Hematopoietic multipotent progenitor cell treated with erythropoietin and hydrocortisone succinate and interleukin-3 and kit ligand, for 8 days (in vitro differentiated cells): Measurements from ENCODE around the gene SETDB2.

ENCODE experiments used
- DNase-seq: peaks from one replicate; pipeline ENCODE4 v3.0.0-alpha.2; 2015

SETDB2 gene

DNA sequence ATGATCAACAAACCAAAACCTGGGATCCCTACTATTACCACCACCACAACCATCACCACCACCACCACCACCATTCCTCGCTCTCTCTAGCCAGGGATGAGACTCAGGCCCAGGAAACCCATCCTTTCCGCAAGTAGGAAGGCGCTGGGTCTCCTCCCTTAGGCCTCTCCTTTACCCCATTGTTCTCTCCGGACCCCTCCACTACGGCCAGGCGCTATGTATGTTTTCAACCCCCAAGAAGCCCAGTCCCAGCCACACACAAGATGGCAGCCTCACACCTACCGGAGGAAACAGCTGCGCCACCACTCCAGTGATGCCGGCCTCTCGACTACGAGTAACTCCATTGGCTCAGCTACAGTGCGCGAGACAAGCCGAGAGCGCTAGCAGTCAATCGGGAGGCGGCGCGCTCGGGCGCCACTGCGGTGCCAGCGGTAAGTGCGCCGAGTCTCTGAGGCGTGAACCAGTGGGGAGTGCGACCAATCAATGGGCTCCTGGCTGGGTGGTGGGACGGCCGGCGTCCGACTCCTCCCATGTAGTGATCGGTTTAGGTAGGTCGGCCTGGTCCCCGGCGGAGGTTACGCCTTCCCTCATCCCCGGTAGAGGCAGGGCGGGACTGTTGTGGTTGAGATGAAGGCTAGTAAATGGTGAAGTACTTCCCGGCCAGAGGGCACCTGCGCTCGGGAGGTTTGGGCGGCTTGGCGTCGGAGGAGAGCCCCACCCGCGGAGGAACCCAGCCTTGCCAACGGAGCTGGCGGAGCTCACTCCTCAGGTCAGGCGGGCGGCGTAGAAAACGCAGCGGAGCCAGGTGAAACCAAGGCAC, at the start of gene SETDB2, which contains the start of gene CAB39L:
TSS of gene SETDB2 (plus strand) at position 571 of the 820 bp plus-strand sequence. CDS start 7,620 bp downstream, outside the sequence.
TSS of gene CAB39L (minus strand) at position 361 of the 820 bp plus-strand sequence. CDS start 61,154 bp downstream, outside the sequence.
- peak; percentile 99 for DNase-seq

- no peak for DNase-seq
Measured at GRCh38 chr13:49395451-49395865, 48.6 kb upstream of the SETDB2 start.

GRCh38 chr13:49395878-49396380, 48.1 kb upstream of the SETDB2 start:
- DNase-seq, result no peak

GRCh38 chr13:49399801-49400472, 44.1 kb upstream of the SETDB2 start:
- no peak for DNase-seq

GRCh38 chr13:49400755-49401659, 43.1 kb upstream of the SETDB2 start:
- peak; percentile 85 for DNase-seq

DNA sequence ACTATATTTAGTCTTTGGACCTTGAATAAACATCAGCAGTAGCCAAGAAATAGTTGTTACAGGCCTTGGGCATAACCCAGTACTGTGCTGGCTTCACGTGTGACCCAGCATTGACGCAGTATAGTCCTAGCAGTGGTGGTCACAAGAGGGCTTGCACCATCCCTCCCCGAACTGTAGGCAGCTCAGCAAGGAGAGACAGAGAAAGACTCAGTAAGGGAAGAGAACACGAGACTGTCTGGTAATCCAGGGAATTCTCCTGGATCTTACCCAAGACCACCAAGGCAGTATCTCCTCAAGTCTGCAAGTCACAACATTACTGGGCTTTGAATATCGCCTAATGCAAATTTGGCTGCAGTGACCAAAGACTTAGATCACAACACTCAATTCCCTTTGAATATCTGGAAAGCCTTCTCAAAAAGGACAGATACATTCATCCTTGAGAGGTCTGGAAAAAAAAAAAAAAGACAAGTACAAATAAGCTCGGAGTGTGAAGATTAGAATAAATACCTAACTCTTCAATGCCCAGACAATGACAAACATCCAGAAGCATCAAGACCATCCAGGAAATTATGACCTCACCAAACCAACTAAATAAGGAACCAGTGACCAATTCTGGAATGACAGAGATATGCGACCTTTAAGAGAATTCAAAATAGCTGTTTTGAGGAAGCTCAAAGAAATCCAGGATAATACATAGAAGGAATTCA, 39.9 kb upstream of the SETDB2 start:
- DNase-seq, result no peak

- no peak for DNase-seq
Measured at GRCh38 chr13:49404703-49405020, 39.4 kb upstream of the SETDB2 start.

GRCh38 chr13:49407068-49407467, 37.0 kb upstream of the SETDB2 start:
- no peak for DNase-seq

GRCh38 chr13:49407936-49408335, 36.1 kb upstream of the SETDB2 start:
- DNase-seq, result no peak

GRCh38 chr13:49409008-49409407, 35.1 kb upstream of the SETDB2 start:
- DNase-seq, result no peak

GRCh38 chr13:49410006-49410405, 34.1 kb upstream of the SETDB2 start:
- DNase-seq, result peak; percentile 46

GRCh38 chr13:49410477-49410876, 33.6 kb upstream of the SETDB2 start:
- no peak for DNase-seq

- DNase-seq, result no peak
Measured at GRCh38 chr13:49411353-49411752, 32.7 kb upstream of the SETDB2 start.

DNA sequence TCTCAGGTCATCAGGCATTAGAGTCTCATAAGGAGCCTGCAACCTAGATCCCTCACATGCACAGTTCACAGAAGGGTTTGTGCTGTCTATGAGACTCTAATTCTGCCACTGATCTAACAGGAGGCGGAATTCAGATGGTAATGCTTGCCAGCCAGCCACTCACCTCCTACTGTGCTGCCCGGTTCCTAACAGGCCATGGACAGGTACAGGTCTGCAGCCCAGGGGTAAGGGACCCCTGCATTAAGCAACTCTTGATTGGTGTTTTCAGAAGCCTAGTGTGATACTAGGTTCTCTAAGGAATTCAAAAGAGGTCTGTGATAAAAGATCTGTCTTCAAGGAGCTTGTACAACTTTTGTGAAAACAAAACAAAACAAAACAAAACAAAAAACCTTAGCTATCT, 31.3 kb upstream of the SETDB2 start:
- DNase-seq, result no peak

GRCh38 chr13:49417161-49417560, 26.9 kb upstream of the SETDB2 start:
- DNase-seq, result no peak

DNA sequence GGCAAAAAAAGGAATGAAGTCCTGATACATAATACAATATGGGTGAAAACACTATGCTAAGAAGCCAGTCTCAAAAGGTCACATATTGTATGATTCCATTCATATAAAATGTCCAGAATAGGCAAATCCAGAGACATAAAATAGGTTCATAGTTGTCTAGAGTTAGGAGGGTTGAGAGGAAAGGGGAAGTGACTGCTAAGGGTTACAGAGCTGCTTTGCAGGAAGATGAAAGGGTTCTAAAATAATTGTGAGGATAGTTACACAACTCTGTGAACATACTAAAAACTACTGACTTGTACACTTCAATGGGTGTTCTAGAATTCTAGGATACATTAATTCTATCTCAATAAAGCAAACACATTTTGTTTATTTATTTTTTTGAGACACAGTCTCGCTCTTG, 25.9 kb upstream of the SETDB2 start:
- DNase-seq, result no peak

GRCh38 chr13:49419276-49419675, 24.8 kb upstream of the SETDB2 start:
- no peak for DNase-seq

DNA sequence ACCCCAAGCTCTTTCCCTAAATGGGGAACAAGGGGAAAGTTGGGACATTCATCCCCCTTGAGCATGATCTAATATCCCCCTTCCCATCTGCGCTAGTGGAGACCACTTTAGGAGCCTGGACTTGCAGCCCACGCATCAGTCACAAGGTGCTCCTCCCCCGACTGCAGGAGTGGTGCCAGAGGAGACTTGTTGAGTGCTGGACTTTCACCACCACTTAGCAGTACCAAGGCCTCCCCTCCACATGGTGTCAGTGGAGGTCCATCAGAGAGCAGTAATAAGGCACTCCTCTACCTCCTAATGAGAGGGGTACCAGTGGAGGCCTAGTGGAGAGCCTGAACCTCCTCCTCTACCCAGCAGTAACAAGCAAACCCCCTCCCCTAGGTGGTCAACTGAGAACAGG, 22.7 kb upstream of the SETDB2 start:
- peak; percentile 64 for DNase-seq

DNA sequence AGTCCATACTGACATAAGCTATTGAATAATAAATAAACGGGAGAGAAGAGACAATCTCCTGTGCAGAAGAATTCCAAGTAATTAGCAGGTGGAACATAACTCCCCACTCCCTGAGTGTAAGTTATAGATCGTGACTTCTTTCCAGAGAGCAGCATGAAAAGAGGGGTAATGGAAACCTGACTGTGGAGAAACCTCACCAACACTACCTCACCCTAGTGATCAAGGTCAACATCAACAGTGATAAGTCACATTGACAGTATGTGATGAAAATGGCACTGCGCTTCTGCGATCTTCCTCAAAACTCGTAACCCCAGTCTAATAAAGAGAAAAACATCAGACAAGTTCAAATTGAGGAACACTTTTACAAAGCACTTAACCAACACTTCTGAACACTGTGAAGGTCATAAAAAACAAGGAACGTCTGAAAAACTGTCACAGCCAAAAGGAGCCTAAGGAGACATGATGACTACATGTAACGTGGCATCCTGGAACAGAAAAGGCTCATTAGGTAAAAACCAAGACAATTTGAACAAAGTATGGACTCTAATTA, 20.0 kb upstream of the SETDB2 start:
- DNase-seq, result no peak

- DNase-seq, result no peak
Measured at GRCh38 chr13:49428041-49428763, 15.9 kb upstream of the SETDB2 start.

- DNase-seq, result no peak
Measured at GRCh38 chr13:49429121-49429520, 15.0 kb upstream of the SETDB2 start.
